ENCODE measurements around the gene SCLY. TPM values are rescaled to one million over a fixed set of nuclear protein-coding genes. Genes with fewer than 3 reads are reported as not detected.

Gene SCLY
- total RNA-seq, 4 donors from 2014 or later = 9.8 to 17.9 (median 13.9) TPM

DNA sequence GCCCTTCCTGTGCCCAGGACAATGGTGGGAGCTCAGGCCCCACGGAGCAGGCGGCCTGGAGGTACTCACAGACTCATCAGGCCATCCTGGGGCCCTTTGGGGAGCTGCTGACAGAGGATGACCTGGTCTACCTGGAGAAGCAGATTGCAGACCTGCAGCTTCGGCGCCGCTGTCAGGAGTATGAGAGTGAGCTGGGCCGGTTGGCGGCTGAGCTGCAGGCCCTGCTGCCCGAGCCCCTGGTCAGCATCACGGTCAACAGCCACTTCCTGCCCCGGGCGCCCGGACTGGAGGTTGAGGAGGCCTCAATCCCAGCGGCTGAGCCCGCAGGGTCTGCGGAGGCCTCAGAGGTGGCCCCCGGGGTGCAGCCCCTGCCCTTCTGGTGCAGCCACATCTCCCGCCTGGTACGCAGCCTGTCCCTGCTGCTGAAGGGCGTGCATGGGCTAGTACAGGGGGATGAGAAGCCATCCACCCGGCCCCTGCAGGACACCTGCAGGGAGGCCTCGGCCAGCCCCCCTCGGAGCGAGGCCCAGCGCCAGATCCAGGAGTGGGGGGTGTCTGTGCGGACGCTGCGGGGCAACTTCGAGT lies 69.4 kb downstream of the SCLY start:
- no peak overlapping the region for H3K27ac ChIP-seq (replicated peaks in 1 of 4)
- intact Hi-C loops (cut with DNase I) = no loop called here

GRCh38 chr2:238130696-238131628 lies 70.2 kb downstream of the SCLY start:
- no peaks in the 10 kb centered on the region for H3K9me3 ChIP-seq
- H3K27me3 ChIP-seq = no peaks in the 10 kb centered on the region
- 93% methylated on average over 33 of the region's 68 CpGs for WGBS
- TF ChIP-seq, protein P1, sequence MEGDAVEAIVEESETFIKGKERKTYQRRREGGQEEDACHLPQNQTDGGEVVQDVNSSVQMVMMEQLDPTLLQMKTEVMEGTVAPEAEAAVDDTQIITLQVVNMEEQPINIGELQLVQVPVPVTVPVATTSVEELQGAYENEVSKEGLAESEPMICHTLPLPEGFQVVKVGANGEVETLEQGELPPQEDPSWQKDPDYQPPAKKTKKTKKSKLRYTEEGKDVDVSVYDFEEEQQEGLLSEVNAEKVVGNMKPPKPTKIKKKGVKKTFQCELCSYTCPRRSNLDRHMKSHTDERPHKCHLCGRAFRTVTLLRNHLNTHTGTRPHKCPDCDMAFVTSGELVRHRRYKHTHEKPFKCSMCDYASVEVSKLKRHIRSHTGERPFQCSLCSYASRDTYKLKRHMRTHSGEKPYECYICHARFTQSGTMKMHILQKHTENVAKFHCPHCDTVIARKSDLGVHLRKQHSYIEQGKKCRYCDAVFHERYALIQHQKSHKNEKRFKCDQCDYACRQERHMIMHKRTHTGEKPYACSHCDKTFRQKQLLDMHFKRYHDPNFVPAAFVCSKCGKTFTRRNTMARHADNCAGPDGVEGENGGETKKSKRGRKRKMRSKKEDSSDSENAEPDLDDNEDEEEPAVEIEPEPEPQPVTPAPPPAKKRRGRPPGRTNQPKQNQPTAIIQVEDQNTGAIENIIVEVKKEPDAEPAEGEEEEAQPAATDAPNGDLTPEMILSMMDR (IDR thresholded peaks at IDR 0.05) = no peak
- TF ChIP-seq POLR2A (IDR thresholded peaks at IDR 0.05; ENCODE audit: low read depth) = no peak
- no peak for TF ChIP-seq POLR2AphosphoS5 (IDR thresholded peaks at IDR 0.05)
- TF ChIP-seq EP300 (IDR thresholded peaks at IDR 0.05) = no peak
- no peak for DNase-seq (ENCODE audit: extremely low spot score)
- intact Hi-C loops (cut with DNase I) = no loop called here
- H3K4me3 ChIP-seq = no peak overlapping the region
- peaks cover 0 to 17% (median 0%) of the 10 kb centered on the region in 4 donors for H3K36me3 ChIP-seq
- H3K27ac ChIP-seq (replicated peaks in 1 of 4) = no peak overlapping the region
- H3K4me1 ChIP-seq = peaks cover 5 to 15% (median 11%) of the 10 kb centered on the region in 4 donors

More for the DNA sequence above, 69.4 kb downstream of the SCLY start:
- TF ChIP-seq POLR2AphosphoS5 (IDR thresholded peaks at IDR 0.05) (no peak), EP300 (IDR thresholded peaks at IDR 0.05) (no peak)
- no peaks in the 10 kb centered on the region for H3K27me3 ChIP-seq
- peaks cover 5 to 15% (median 11%) of the 10 kb centered on the region in 4 donors for H3K4me1 ChIP-seq
- no peaks in the 10 kb centered on the region for H3K9me3 ChIP-seq
- H3K36me3 ChIP-seq = peaks cover 0 to 17% (median 0%) of the 10 kb centered on the region in 4 donors
- WGBS = 84% methylated on average over 20 of the region's 28 CpGs
- no peak for DNase-seq (ENCODE audit: extremely low spot score)
- H3K4me3 ChIP-seq = no peak overlapping the region

DNA sequence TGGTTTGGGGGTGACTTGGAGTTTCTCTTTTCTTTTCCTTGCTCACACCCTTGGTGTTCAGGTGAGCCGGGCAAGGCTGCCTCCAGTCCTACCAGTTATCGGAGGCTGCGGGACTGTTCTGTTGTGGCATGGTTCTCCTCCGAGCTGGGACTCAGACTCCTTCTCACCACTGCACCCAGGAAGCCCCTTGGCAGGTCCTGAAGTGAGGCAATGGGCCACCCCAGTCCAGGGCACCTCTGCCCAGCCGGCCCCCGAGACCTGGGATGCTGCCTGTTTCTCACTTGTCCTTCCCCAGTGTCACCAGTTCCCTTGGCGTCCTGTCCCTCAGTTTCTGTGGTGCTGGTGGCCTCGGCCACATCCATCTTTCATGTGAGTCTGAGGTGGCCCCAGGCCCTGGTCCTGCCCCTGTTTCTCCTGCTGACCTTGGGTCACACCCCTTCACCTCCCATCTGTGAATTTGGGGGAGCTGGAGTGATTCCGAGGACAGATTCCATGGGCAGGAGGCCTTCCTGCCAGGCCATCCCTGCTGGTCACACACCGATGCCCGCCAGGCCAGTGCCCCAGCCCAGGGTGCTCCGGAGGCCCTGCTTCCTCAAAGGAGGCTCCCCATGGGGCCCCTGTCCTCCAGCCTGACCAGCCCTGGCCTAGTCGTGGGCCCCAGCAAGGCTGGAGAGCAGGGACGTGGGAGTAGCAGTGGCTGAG lies 71.1 kb downstream of the SCLY start:
- no peak for DNase-seq (ENCODE audit: extremely low spot score)
- no peak overlapping the region for H3K4me3 ChIP-seq
- H3K36me3 ChIP-seq = peaks cover 0 to 17% (median 0%) of the 10 kb centered on the region in 4 donors
- no peaks in the 10 kb centered on the region for H3K27me3 ChIP-seq
- peaks cover 9 to 16% (median 11%) of the 10 kb centered on the region in 4 donors for H3K4me1 ChIP-seq
- H3K27ac ChIP-seq (replicated peaks in 1 of 4) = no peak overlapping the region
- H3K9me3 ChIP-seq = no peaks in the 10 kb centered on the region
- 89% methylated on average over 10 of the region's 14 CpGs for WGBS
- intact Hi-C loops (cut with DNase I) = no loop called here
- TF ChIP-seq, protein P1 (IDR thresholded peaks at IDR 0.05) = no peak
- TF ChIP-seq POLR2AphosphoS5 (IDR thresholded peaks at IDR 0.05) (no peak), EP300 (IDR thresholded peaks at IDR 0.05) (no peak), POLR2A (IDR thresholded peaks at IDR 0.05; ENCODE audit: low read depth) (no peak)

DNA sequence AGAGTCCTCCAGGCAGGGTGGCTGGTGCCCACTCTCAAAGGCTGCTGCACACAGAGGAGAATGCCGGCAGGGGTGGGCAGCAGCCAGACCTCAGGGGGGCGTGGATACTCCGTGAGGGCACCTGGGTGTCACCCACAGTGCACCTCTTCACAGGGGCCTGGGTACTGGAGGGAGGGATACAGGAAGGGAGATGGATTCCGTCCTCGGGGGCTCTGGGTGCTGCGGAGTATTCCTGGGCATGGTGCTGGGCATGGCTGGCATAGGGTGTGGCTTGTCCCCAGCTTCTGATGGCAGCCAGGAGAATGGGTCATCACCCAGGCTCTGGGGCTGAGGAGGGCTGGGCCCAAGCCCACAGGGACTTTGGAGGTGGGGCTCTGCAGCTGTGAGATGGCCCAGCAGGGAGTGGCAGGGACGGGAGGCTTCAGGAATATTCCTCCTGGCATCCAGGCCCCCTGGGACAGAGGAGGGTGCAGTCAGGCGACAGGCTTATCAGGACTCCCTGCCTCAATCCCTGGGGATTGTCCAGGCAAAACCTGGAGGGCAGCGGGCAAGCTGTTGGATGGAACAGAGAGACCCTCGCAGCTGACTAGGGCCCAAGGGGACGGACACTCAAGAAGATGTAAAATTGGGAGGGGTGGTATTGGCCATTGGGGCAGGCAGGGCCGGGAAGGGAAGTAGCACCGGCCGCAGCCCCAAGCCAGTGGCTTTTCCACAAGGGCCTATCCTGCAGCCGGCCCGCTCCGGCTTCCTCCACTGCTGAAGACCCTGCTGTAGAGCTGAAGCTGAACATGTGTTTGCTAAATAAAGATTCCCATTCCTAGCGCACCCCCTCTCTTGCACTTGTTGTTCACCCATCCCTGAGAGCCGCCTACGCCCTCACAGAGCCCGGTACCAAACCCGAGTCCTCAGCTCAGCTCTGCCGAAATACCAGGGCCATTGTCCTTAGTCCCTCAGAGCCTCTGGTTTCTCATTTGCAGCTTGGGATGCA lies 72.0 kb downstream of the SCLY start:
- no peaks in the 10 kb centered on the region for H3K9me3 ChIP-seq
- 85% methylated on average over 21 of the region's 23 CpGs for WGBS

More for the DNA sequence above, 72.0 kb downstream of the SCLY start:
- no peak for DNase-seq (ENCODE audit: extremely low spot score)
- Histone ChIP-seq H3K4me3 (no peak overlapping the region), H3K36me3 (peaks cover 0 to 17% (median 0%) of the 10 kb centered on the region in 4 donors), H3K27me3 (no peaks in the 10 kb centered on the region), H3K27ac (replicated peaks in 1 of 4) (no peak overlapping the region), H3K4me1 (peaks cover 4 to 14% (median 10%) of the 10 kb centered on the region in 4 donors)
- TF ChIP-seq, protein P1 (IDR thresholded peaks at IDR 0.05) = no peak
- no peak for TF ChIP-seq POLR2A (IDR thresholded peaks at IDR 0.05; ENCODE audit: low read depth)
- no peak for TF ChIP-seq EP300 (IDR thresholded peaks at IDR 0.05)
- TF ChIP-seq POLR2AphosphoS5 (IDR thresholded peaks at IDR 0.05) = no peak
- intact Hi-C loops (cut with DNase I) = no loop called here

All from esophagus muscularis mucosa (tissue), 4 donors.